Neural cell (in vitro differentiated cells): ENCODE results near the gene CA5A.

Source experiments
- CTCF ChIP-seq: fragments of 450-650 bp; IDR thresholded peaks from 2 replicates; pipeline ENCODE4 v1.5.1; 2014; ENCODE audit warnings: antibody characterized with exemption, mild to moderate bottlenecking, moderate library complexity; ENCODE audit not compliant: poor library complexity, severe bottlenecking
- EP300 ChIP-seq: fragments of 450-650 bp; conservative IDR thresholded peaks from 2 replicates; pipeline ENCODE4 v1.6.1; 2014; ENCODE audit warnings: antibody characterized with exemption, mild to moderate bottlenecking, moderate library complexity; ENCODE audit not compliant: poor library complexity, severe bottlenecking
- EZH2 ChIP-seq: fragments of 200-600, 300-800 bp; shearing (Covaris generic), sonication (generic); IDR thresholded peaks from 2 replicates; pipeline ENCODE4 v1.6.1; 2014; ENCODE audit warnings: antibody characterized with exemption, low read length, borderline replicate concordance, mild to moderate bottlenecking; ENCODE audit not compliant: insufficient read depth, poor library complexity, severe bottlenecking
- MXI1 ChIP-seq: fragments of 450-650 bp; conservative IDR thresholded peaks from 2 replicates; pipeline ENCODE4 v1.6.1; 2014; ENCODE audit warnings: antibody characterized with exemption, mild to moderate bottlenecking; ENCODE audit not compliant: poor library complexity, severe bottlenecking
- POLR2AphosphoS5 ChIP-seq: IDR thresholded peaks from 2 replicates; pipeline ENCODE4 v1.6.1; 2012
- RAD21 ChIP-seq: fragments of 450-650 bp; conservative IDR thresholded peaks from 2 replicates; pipeline ENCODE4 v1.6.1; 2014; ENCODE audit warnings: antibody characterized with exemption, mild to moderate bottlenecking, moderate library complexity
- REST ChIP-seq: IDR thresholded peaks from 2 replicates; pipeline ENCODE4 v1.6.1; 2012; ENCODE audit warnings: borderline replicate concordance
- SMC3 ChIP-seq: fragments of 450-650 bp; conservative IDR thresholded peaks from 2 replicates; pipeline ENCODE4 v1.6.1; 2014; ENCODE audit warnings: antibody characterized with exemption, mild to moderate bottlenecking, moderate library complexity; ENCODE audit not compliant: poor library complexity
- TAF1 ChIP-seq: IDR thresholded peaks from 2 replicates; pipeline ENCODE4 v1.6.1; 2012; ENCODE audit warnings: low read depth

GRCh38 chr16:87918866-87919680 is 17.3 kb downstream of the CA5A start:
- TF ChIP-seq CTCF (no peak), SMC3 (no peak), EP300 (no peak), POLR2AphosphoS5 (no peak), RAD21 (no peak), REST (no peak), EZH2 (no peak), TAF1 (no peak), MXI1 (no peak)
